HG02885 (cell line): ENCODE measurements around the gene LSM5.
"Not testable (repeated sequence)": the region's sequence is repeated elsewhere in the genome, so short reads cannot be mapped to it uniquely, and the experiment has no call there.

Experiments
- ATAC-seq: cut with Tn5 transposase; IDR thresholded peaks from one replicate; pipeline ENCODE4 v1.9.1; 2021; ENCODE audit warnings: mild to moderate bottlenecking; ENCODE audit not compliant: unreplicated experiment, poor library complexity

The LSM5 gene

DNA sequence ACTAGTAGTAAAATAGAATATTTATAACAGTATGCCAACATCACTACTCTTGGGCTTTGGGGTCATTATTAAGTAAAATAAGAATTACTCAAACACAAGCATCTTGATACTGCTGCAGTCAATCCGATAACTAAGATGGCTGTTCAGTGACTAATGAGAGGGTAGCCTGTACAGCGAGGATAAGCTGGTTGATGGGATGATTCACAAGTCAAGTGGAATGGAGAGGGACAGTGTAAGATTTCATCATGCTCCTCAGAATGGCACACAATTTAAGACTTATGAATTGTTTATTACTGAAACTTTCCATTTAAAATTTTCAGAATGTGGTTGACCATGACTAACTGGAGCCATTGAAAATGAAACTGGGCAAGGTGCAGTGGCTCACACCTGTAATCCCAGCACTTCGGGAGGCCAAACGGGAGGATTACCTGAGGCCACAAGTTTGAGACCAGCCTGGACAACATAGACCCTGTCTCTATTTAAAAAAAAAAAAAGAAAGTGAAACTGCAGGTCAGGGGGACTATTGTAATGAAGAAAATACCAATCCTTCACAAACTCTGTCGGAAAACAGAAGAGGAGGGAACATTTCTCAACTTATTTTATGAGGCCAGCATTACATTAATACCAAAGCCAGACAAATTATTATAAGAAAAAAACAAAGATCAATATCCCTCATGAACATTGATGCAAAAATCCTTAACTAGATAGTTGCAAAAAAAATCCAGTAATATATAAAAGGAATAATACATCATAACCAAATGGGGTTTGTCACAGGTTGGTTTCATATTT, 16.3 kb upstream of the LSM5 start:
- ATAC-seq: peak; percentile 85

DNA sequence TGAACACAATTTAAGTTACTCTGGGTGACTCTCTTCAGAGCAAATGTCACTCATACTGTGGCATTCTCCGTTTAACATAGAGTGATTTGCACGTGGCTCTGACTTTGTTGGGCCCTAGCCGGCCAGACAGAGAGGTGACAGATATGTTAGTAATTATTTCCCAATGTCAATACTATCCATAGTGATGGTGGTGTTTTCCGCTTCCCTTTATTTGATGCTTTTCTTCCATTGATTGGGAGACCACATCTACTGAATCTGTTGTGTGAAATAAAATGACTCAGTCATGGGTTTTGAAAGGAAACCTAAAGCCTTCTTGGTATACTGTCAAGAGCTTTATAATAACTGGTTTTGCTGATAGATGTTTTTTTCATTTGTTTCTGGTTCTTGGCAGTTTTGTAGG, 12.5 kb upstream of the LSM5 start:
- ATAC-seq: no peak

DNA sequence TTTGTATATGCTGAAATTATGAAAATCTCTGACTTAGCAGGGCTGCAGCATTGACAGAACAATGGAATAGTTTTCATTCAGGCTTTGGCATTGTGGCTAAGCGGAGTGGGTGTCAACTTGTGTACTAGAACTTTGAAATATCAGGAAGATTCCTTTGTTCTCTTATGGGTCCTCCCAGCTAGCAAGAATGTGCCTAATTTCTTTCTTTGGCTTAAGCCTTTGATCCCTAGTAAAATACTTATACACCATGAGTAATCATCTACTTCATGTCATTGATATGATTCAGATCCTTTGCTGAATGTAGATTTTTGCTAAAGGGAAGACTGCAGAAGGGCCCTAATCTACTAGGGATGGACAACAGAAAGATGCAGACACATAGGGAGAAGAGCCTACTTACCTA, 11.3 kb upstream of the LSM5 start:
- no peak for ATAC-seq

DNA sequence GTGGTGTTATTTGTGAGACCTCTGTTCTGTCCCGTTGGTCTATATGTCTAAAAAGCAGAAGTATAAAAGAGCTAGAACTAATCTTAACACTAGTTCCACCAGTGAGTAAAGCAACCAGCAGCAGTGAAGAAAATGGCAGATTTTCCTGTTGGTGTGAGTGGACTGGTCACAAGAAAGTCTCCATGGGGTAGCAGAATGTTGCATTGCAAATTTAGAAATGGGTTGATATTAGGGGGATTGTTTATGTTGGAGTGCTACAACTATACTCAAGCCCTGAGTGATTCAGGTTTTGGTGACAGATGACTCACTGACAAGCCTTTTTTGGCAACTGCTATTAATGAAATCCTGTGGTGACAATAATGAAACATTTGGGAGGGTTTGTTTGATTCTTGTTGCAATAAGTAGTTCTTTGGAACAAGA, 10.8 kb upstream of the LSM5 start:
- ATAC-seq: peak; percentile 79

DNA sequence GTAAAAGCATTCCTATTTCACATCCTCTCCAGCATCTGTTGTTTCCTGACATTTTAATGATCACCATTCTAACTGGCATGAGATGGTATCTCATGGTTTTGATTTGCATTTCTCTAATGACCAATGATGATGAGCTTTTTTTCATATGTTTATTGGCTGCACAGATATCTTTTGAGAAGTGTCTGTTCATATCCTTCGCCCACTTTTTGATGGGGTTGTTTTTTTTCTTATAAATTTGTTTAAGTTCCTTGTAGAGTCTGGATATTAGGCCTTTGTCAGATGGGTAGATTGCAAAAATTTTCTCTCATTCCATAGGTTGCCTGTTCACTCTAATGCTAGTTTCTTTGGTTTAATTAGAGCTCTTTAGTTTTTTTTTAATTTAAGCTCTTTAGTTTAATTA, 10.0 kb upstream of the LSM5 start:
- ATAC-seq: not testable (repeated sequence)

DNA sequence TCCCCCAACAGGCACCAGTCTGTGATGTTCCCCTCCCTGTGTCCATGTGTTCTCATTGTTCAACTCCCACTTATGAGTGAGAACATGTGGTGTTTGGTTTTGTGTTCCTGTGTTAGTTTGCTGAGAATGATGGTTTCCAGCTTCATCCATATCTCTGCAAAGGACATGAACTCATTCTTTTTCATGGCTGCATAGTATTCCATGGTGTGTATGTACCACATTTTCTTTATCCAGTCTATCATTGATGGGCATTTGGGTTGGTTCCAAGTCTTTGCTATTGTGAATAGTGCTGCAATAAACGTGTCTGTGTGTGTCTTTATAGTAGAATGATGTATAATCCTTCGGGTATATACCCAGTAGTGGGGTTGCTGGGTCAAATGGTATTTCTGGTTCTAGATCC, 9.6 kb upstream of the LSM5 start:
- ATAC-seq: not testable (repeated sequence)

DNA sequence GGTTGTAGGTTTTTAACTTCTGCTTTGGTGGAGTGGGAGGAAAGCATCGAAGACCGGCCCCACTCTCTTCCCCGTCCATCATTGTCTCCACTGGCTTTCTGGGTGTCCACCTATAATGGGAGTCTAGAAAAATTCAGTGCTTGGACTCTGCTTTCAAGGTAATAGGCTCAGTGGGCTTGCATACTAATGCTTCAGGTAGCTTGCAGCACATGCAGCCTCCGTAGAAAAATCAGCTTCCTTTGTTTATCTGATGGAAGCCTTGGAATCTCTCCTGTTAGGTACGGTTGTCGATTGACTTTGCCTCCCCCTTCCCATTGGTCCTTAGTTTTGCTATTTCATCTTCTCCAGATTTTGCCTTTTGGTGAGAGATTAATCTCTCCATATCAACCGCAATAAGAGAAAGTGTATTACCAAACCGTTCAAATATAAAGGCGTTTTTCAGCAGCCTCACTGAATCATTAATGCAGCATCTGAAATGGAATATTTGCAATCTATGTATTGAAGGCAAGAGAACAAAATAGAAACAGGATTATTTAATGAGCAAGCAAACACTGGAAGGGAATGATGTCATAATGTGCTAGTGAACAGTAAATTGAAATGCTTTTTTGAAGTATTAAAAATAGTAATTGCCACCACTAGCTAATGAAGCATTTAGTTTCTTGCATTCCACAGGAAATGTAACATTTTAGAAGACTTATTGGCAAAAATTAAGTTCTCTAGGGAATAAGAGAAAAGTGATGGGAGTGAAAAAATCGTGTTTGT, 6.1 kb upstream of the LSM5 start:
- ATAC-seq: no peak

DNA sequence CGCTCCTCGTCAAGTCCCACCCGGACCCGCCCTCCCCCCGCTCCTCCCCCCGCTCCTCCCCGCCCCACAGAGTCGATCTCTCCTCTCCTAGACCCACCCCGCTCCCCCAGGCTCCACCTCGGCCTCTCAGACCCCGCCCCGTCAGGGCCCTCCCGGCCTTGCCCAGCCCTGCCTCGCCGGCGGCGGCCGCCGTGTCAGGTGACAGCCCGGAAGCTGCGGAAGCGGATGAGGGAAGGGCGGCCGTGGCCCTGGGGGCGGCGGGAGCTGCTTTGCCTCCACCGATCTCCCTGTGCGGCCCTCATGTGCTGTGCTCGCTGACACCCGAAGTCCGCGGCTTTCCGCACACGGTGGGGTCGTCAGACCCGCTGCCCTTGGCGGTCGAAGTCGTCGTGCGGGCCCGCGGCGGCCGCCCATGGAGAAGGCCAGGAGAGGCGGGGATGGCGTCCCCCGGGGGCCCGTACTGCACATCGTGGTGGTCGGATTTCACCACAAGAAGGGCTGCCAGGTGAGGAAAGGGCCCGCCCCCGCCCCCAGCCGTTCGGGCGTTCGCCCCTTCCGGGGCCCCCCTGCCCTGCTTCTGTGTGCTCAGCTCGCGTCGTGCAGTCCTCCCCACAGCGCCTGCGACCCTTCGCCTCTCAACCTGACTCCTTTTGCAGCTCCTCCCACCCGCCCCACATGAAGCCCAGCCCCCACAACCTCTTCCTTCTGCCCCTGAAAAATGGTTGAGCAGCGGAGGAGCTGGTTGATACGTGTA, 5.3 kb upstream of the LSM5 start, which contains the start of gene AVL9:
TSS of gene AVL9 (plus strand) at position 192 of the 754 bp plus-strand sequence. CDS start at position 413, 221 bp downstream.
- ATAC-seq: peak; percentile 94

DNA sequence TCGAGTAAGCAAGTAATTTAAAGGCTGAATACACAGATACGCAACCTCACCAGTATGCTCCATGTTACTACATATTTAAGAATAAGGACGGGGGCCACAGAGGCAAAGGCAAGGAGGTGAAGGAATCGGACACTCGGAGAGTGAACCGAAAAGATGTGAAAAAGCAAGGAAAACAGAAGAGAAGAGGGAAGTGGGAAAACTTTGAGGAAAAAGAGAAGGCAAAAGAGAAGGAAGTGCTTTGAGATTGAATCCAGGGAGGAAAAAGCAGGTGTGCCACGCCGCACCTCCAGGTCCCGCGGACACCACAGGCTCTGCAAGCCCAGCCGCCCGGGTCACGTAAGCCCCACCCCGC, 4.7 kb upstream of the LSM5 start:
- peak; percentile 12 for ATAC-seq

DNA sequence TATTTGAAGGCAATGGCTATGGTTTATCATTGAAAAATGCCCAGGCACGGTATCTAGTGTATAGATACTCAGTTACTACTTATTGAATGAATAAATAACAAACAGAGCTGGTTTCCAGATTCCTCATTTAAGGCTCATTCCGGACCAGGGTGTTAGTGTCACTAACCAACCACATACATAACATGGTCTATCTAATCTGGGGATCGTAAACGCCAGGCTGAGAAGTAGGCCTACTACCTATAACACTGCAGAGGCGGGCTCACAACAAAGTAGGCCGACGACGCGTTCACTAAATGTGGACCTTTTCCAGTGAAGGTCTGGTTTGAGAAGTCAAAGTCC, 423 bp downstream of the LSM5 start:
- peak; percentile 25 for ATAC-seq

DNA sequence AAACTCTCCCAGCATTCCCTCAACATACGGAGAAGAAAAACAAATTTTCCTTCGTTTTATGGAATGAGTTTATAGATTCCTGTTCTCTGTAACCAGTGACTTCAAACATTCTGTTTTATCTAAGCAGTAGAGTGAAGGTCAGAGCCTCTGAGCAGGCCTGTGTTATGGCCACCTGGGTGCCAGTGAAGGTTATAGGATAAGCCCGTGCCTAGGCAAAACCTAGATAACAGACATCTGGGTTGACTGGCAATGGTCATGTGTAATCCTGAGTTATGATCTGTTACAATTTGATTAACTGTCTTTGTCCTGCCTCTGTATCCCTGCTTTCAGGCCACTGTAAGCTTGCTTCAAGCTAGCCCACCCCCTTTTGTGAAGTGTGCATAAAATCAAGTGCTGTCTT, 8.3 kb downstream of the LSM5 start:
- ATAC-seq: no peak

DNA sequence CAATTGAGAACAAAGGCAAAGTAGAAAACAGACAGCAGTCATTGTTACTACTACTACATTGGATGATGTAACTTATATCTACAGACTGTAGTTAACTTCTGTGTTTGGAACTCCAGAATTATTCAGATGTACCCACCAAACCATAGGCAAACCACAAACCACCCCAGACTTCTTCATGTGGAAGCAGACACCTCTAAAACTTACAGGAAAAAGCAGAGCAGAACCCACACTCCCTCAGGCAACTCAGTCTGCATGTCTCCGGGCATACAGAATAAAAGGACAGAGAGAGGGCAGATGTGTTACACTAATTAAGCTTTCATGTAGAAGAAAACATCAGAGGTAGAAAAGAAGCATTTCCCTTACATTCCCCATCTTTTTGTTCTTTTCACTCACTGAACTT, 9.0 kb downstream of the LSM5 start:
- no peak for ATAC-seq

DNA sequence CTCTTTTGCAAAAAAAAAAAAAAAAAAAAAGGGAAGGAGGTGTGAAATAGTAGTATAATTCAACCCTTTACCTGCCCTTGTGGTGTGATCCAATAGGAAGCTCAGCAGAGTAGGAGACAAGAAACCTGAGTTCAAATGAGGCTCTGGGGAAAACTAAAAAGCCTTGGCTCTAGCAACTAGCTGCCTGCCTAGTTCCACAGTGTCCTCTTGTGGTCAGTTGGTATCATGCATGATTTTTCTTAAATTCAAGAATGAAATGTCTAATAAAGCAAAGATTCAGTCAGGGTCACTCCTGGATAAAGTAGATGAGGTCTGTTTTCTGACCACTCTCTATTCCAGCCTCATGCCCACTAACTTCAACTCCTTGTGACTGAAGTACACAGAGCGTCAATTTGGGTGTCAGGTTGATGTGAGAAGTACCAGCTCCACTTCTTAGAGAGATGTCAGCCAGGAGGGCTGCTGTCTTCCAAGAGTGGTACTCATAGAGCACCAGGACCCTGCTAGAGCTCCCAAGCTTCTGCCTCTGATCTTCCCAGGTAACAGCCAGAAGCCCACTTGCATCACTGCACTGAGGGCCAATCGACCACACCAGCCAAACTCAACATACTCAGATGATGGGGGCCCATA, 10.5 kb downstream of the LSM5 start:
- no peak for ATAC-seq

DNA sequence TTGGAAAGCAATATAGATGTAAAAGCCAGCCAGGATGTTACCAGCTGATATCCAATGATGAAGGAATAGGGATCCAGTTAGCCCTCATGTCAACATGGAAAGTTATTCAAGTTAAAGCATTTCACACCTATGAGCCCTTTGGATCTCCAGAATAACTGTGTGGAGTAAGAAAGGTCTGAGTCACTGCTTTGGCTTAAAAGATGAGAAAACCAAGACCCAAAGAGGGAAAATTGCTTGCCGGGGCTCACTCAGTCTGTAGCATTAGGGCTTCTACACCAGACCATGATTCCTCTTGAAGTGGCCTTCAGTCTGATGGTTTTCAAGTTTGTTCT, 12.6 kb downstream of the LSM5 start:
- ATAC-seq: no peak

DNA sequence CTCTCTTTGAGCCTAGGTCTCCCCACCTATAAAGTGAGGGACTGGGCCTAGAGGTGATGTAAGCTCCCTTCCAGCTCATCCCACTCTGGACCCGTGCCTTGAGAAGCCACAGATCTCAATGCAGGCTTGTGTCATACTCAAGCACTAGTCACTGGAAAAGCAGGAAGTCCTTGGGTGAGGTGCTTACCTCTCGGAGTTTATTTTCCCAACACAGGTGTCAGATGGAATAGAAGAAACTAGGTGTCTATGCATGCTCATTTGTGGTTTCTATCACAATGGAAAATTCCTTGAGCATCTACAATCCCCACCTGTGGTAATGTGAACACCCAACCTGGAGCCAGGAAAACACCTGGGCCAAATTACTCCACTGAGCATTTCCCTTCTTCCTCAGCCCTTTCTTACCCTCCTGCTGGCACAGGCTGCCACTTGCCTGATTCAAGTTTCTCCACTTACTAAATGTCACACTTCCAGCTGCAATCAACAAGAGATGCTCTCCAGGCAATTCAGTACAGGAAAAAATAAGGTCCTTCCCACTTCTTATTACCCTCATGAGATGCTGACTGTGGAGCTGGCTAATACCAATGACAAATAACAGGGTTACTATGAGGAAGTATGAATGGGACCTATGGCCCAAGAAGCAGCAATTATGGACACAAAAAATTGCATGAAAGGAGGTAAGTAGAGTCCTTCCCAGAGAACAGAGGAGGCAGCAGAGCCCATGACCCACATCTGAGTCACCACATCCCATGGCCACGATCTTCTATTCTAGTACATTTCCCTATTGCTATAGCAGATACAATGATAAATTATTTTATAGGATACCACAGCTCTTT, 13.1 kb downstream of the LSM5 start:
- no peak for ATAC-seq

DNA sequence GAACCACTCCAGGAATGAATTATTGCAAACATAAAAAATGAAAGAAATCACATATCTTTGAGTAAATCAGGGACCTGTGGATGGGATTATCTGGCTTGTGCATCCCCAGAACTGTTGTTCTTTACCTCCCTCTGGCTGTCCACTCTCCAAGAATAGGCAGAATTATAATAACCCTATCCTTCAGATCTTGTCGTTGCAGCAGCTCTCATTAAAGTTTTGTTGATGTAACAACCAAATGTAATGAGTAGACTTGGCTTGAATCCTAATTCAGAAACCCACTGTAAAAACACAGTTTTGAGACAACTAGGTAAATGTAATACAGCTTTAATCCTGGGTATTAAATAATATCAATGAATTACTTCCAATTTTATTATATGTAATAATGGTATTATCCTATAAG, 16.2 kb downstream of the LSM5 start:
- no peak for ATAC-seq

DNA sequence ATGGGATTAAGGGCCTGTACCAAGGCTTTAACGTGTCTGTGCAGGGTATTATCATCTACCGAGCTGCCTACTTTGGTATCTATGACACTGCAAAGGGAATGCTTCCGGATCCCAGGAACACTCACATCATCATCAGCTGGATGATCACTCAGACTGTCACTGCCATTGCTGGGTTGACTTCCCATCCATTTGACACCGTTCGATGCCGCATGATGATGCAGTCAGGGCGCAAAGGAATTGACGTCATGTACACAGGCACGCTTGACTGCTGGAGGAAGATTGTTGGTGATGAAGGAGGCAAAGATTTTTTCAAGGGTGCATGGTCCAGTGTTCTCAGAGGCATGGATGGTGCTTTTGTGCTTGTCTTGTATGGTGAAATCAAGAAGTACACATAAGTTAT, 18.2 kb downstream of the LSM5 start:
- ATAC-seq: no peak

DNA sequence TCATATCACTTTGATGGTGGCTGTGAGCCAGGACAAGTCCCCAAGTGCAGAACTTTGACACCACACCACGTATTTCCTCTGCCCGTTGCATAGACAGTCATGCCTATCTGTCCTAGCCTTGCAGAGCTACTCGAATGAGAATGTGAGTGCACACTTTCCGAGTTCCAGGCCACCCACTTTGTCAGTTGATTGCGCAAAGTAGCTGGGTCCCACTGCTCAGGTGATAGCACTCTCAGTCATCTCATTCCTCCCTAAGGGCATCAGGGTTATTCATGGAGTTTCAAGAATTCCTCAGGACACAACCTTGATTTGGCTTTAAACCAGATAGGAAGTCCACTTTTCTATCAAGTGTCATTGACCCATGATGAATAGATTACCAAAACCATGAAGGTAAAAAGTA, 19.3 kb downstream of the LSM5 start:
- no peak for ATAC-seq

DNA sequence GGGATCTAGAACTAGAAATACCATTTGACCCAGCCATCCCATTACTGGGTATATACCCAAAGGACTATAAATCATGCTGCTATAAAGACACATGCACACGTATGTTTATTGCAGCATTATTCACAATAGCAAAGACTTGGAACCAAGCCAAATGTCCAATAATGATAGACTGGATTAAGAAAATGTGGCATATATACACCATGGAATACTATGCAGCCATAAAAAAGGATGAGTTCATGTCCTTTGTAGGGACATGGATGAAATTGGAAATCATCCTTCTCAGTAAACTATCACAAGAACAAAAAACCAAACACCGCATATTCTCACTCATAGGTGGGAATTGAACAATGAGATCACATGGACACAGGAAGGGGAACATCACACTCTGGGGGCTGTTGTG, 20.2 kb downstream of the LSM5 start:
- ATAC-seq: not testable (repeated sequence)
